ENCODE results near the gene CPNE9.

CPNE9 gene

DNA sequence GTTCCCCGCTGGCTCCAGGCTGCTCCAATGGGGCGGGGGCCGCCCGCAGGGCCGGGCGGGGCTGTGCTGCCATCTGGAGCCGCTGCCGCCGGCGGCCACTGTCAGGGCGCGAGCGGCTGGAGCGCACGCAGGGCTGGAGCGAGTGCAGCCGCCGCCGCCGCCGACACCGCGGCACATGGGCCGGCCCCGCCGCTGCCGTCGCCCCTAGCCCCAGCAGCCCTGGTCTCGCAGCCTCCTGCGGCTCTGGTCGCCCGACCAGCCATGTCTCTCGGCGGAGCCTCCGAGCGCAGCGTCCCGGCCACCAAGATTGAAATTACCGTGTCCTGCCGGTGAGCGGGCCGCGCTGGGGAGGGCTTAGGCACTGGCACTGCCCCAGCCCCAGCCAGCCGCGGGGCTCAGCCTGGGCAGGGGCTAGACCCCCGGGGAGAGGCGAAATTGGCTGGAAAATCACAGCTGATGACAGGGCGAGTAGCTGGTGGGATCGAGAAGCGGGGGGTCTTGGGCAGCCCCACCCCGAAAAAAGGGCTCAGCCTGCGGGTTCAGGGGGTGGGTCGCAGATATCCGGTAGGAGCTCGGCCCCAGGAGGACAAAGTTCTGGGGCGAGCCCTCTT is at the start of gene CPNE9:
Gene CPNE9, plus strand, starts transcription at position 98 of the 611 bp plus-strand sequence. Its CDS starts 164 bp downstream, at position 262.
- DNase-seq (ENCODE audit: low read depth in 2 of 2), result no peak

- no peak for DNase-seq (ENCODE audit: low read depth in 2 of 2)
Observed at GRCh38 chr3:9659849-9660248, 43.8 kb upstream of the CPNE9 start.

GRCh38 chr3:9660972-9661371 is 42.7 kb upstream of the CPNE9 start:
- DNase-seq (ENCODE audit: low read depth in 2 of 2), result no peak

DNA sequence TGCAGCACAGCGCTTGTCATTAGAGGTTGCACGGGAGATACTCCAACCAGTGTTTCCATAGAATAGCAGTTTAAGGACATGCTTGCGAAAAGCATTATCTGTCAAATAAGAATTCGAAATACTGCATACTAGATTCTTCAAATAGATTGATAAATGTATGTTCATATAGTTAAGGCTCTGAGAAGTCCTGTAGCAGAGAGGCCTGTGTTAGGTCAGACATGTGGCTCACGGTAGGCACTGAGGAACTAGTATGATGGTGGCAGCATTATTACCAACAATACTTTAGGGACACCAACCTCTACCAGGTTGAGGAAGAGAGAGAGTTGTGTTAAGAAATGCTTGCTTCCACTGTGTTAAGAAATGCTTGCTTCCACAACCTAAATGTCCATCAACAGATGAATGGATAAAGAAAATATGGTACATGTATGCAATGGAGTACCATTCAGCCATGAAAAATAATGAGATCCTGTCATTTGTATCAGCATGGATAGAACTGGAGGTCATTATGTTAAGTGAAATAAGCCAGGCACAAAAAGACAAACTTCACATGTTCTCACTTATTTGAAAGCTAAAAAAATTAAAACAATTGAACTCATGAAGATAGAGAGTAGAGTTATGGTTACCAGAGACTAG is 39.4 kb upstream of the CPNE9 start:
- no peak for DNase-seq (ENCODE audit: low read depth in 2 of 2)

DNA sequence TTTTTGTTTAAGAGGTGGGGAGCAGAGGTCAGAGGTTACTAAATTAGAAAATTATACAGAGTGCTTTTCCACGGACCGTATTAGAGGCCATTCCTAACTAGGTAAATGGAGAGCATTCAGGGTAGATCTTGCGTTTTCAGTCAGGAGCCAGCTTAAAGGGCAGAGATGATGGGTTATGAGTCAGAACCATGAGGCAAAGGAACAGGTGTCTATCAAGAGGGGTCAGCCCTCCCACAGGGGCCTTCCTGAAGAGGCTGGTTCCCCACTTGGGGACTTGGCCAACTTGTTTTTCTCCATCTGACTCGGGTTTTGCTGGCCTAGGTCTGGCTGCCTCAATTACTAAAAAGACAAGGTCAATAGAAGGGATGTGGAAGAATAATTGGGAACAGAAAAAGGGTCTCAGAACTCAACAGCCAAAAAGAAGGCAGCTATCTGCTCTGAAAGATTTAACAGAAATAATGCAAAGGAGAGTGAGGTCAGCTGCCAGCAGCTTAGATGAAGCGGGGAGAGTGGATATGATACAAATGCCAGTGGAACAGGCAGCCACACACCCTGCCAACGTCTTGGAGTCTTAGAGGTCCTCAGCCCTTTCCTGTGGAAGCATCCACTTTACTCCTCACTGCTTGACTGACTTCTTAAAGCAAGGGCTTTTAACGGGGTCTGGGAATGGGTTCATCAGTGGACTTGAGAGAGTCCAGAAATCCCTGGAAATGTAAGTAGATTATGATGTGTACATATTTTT is 36.8 kb upstream of the CPNE9 start:
- DNase-seq (ENCODE audit: low read depth in 2 of 2), result no peak

DNA sequence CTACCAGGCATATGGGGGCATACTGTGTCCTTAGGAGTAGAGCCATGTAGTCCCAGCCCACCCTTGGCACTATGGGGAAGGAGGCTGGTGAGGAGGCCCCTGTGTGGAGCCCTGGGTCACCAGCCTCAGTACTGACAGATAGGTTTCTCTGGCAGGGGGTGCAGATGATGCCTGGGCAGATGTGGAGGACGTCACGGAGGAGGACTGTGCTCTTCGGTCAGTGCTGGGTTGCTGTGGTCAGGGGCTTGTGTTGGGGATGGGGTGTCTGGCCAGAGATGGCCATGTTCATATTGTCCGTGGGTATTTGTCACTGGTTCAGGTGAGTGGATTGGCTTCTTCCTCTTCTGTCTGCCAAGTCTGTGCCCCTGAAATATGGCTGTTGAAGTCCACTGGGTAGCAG is 34.4 kb upstream of the CPNE9 start:
- DNase-seq (ENCODE audit: low read depth in 2 of 2), result no peak

- DNase-seq (ENCODE audit: low read depth in 2 of 2), result no peak
Observed at GRCh38 chr3:9669720-9670432, 33.8 kb upstream of the CPNE9 start.

DNA sequence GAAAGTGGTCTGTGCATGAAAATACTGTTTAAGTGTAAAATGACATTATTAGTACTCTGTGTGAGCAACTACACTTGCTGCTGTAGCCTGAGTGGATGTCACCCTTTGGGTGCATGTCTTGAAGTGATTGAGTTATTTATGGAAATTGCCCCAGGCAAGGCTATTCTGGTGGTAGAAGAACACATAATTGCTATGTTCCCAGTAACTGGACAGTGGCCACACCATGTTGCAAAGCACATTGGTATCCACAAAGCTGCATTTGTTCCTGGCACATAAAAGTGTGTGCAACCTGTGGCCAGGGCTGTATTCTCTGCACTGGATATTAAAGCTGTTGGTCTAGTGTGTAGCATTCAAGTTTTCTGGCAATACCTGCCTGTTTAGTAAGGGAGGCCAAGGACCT is 30.6 kb upstream of the CPNE9 start:
- no peak for DNase-seq (ENCODE audit: low read depth in 2 of 2)

GRCh38 chr3:9673752-9674151 is 29.9 kb upstream of the CPNE9 start:
- DNase-seq (ENCODE audit: low read depth in 2 of 2), result no peak

DNA sequence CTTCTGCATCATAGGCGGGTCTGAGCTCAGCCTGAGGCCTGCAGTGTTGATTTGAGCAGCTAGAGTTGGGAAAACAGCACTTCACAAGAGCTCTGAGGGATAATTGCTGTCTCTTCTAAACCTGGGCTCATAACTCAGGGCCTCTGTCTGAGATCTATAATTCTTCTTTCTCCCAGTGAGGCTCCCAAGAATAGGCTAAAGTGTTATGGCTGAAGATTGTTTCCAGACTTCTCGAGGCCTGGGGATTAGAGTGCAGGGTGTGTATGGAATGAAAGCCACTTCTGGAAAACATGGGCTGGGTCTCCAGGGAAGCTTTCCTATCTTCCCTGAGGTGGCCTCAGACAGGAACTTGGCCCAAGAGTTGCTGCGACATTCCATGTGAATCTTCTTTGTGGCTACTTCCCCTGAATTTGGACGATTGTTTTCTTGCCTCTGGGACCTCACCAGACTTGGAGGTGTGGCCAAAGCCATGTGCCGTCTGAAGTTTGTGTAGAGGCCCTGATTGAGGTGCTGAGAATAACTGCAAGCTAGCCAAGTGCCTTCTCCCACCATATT is 27.8 kb upstream of the CPNE9 start:
- no peak for DNase-seq (ENCODE audit: low read depth in 2 of 2)

DNA sequence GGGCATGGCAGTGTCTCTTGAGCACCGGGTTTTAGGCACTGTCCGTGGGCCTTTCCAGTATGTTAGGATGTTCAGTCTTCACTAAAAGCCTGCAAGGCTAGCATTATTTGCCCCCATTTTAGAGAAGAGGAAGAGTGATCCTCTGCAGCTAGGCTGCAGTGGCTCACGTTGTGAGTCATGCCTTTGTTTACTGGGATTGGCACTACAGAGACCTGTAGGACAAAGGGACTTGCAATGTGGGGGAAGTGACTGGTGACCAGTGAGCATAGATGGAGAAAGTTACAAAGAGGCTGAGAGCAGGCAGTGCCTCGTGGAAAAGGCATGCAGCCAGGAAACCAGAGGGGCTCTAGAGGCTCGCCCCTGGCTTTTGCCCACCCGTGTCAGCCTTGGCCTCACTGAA is 26.8 kb upstream of the CPNE9 start:
- no peak for DNase-seq (ENCODE audit: low read depth in 2 of 2)

DNA sequence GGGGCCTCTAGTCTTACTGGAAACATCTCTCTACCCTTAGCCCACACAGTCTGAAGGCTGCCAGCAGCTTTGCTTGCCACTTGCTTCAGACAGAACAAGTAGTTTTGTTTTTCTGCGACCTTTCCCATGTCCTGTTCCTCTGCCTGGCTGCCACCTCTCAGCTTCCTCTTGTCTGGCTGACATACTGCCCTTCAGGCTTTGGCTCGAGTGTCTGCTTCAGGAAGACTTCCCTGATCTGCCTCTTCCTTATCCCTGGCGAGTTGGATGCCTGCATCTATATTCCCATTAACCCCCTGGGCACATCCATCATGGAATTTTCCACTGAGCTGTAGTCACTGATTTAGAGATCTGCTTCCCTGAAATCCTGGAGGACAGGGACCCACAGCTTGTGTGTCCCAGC is 25.1 kb upstream of the CPNE9 start:
- no peak for DNase-seq (ENCODE audit: low read depth in 2 of 2)

GRCh38 chr3:9679476-9680080 is 24.1 kb upstream of the CPNE9 start:
- no peak for DNase-seq (ENCODE audit: low read depth in 2 of 2)

DNA sequence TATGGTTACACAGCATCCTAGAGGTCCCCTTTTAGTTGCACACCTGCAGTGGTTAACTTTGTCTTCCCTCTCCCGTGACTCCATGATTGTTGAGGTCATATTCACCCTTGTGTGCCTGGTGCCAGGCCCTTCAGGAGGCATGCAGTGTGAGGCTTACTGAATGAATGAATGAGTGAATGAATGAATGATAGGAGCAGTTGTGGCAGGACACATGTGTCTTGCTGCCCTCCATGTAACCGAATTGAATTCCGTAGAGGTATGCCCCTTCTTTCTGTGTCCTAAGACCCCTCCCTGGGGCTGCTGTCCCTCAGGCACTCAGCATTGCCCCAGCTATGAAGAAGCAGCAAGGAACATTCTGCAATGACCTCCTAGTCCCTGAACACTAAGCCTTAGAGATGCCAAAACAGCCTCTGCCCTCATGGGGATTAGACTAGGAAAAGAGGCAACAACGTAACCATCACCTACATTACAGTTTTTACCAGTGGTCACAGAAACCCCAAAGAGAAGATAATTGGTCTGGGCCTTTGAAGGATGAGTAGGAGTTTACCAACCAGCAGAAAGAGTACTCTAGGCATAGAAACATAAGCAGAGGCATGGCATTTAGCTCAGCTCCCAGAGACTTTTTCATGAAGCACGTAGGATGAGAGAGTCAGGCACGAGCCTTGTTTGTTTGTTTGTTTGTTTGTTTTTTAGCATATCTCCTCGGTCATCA is 22.5 kb upstream of the CPNE9 start:
- no peak for DNase-seq (ENCODE audit: low read depth in 2 of 2)

- DNase-seq (ENCODE audit: low read depth in 2 of 2), result no peak
Observed at GRCh38 chr3:9681723-9682081, 21.9 kb upstream of the CPNE9 start.

DNA sequence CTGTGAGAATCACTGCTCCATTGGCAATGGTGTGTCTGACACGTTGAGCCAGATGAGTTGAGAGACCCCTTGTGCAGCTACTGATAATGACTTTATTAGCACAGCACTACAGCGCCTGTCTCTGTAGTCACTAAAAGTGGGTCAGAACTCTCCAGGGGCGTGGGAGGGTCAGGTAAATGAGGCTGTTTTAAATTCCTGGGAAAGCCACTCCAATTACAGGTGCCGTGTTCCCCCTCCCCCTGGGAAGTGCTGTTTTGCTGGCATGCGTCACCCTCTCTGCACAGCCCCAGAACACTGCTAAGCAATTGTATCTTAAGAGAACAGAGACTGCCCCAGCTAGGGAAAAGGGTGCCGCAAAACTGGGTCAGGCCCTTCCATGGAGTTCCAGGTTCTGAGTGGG is 21.5 kb upstream of the CPNE9 start:
- no peak for DNase-seq (ENCODE audit: low read depth in 2 of 2)

GRCh38 chr3:9683426-9683825 is 20.2 kb upstream of the CPNE9 start:
- no peak for DNase-seq (ENCODE audit: low read depth in 2 of 2)

DNA sequence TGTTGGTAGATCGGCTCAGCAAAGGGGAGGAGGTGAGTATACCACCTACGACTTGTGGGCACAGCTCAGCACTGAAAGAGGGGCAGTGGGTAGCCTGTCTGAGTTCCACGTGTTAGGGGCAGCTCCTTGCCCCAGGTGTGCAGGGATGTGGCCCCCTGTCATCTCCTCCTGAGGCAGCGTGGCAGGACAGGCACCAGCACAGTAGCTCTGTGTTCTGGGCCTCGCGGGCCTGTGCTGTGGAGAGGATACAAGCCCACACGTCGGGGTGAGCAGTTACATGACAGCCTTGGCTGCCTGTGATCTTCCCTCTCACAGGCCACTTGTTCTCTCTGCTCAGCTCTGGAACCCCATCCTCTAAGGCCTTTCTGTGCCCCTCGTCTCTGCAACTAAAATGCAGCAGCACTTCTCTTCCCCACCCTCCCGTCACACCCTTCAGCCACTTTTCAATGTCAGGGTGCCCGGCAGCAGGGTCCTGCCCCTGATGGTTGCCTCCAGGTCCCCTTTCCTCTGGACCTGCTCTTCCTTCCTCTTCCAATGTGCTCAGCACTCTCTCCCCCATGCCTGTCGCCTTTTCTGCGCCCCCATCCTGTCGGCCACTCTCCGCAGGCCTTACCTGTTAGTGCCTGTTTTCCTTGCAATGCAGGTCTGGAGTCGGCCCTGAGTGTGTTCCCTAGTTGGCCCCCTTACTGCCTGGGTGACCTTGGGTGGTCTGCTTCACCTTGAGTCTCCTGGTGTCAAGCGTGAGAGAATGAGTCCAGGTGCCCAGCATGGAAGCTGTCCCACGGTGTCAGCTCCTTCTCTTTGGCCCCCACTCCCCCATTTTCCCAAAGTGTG is 18.2 kb upstream of the CPNE9 start:
- no peak for DNase-seq (ENCODE audit: low read depth in 2 of 2)

DNA sequence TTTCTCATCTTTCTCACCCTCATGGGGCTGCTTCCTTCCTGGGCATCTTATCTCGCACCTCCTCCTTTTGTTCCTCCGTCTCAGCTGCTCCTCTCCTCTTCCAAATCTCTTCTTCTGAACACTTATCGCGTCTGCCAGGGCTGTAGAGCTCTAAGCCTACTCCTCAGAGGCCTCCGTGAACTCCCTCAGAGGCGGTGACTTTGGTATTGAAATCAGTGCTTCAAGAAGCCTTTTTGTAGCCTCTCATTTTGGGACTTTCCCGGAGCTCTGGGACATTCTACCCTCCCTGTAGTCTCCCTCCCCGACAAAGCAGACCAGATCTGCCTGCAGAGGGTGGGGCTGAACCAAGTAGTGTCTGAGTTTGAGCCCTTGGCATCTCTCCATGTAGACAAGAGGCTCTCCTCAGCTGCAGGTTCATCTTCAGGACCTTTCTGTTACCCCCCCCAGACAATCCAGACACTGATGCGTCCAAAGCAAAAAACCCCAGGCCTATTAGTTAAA is 17.5 kb upstream of the CPNE9 start:
- no peak for DNase-seq (ENCODE audit: low read depth in 2 of 2)

GRCh38 chr3:9686703-9687102 is 16.9 kb upstream of the CPNE9 start:
- no peak for DNase-seq (ENCODE audit: low read depth in 2 of 2)

Measured in stimulated activated CD4-positive, alpha-beta T cell treated with anti-CD3 and anti-CD28 coated beads, Interleukin-1b, Interleukin-23, amount 100 ng/mL, for 4 hours (primary cell).